Endothelial cell of umbilical vein (primary cell): ENCODE results near the gene RALGPS1. TPM values are rescaled to one million over a fixed set of nuclear protein-coding genes. Genes with fewer than 3 reads are reported as not detected.

ENCODE experiments used
- BruUV-seq: library from RNA; stranded (reverse); fragments of 400-500 nt; replicated peaks from 2 replicates; lab custom pipeline; 2021; lab: Mats Ljungman, UMichigan
- CTCF ChIA-PET: fragments of 300-600, 350-600 bp; sonication (Branson Sonifier 250); formaldehyde crosslinking; loops from one replicate; lab custom pipeline; 2021; ENCODE audit warnings: antibody characterized with exemption, inconsistent platforms; lab: Charles Lee
- POLR2A ChIA-PET: fragments of 300-600, 350-600 bp; sonication (Branson Sonifier 250); formaldehyde crosslinking; loops from one replicate; lab custom pipeline; 2021; ENCODE audit warnings: antibody characterized with exemption, inconsistent platforms; lab: Charles Lee
- DNase-seq: peaks from one replicate; pipeline ENCODE4 v3.0.0-alpha.2; 2011; ENCODE audit warnings: low read depth, low spot score
- FAIRE-seq: peaks from 2 replicates; lab custom pipeline; 2011; peaks lifted over from hg19 to GRCh38; lab: Jason Lieb, UNC
- H2AFZ ChIP-seq: 2 replicates; pipeline ENCODE4 v1.6.0; 2012; ENCODE audit warnings: low read depth, low read length, control low read depth, inconsistent platforms
- H3K27ac ChIP-seq: 2 replicates; pipeline ENCODE4 v1.5.1; 2011; ENCODE audit warnings: low read depth, mild to moderate bottlenecking, control low read depth, low read length, moderate library complexity; ENCODE audit not compliant: insufficient read depth
- H3K27me3 ChIP-seq, 2 experiments: 2 replicates each; pipeline versions ENCODE4 v1.6.0 to v1.6.1; 2011; ENCODE audit warnings: low read length in 2 of 2, mixed read lengths in 1 of 2; ENCODE audit not compliant: control insufficient read depth in 2 of 2, insufficient read depth in 2 of 2
- H3K36me3 ChIP-seq, 2 experiments: 2 replicates in 1 of 2; 3 replicates in 1 of 2; pipeline ENCODE4 v1.5.1; 2011; ENCODE audit warnings: low read length in 2 of 2, mild to moderate bottlenecking in 1 of 2, moderate library complexity in 1 of 2; ENCODE audit not compliant: control insufficient read depth in 2 of 2, insufficient read depth in 2 of 2; ENCODE audit errors: extremely low read depth in 1 of 2
- H3K4me1 ChIP-seq: 3 replicates; pipeline ENCODE4 v1.5.1; 2011; ENCODE audit warnings: mild to moderate bottlenecking, low read length; ENCODE audit not compliant: control insufficient read depth, insufficient read depth; ENCODE audit errors: extremely low read depth
- H3K4me2 ChIP-seq: 2 replicates; pipeline ENCODE4 v1.6.1; 2011; ENCODE audit warnings: low read length, control low read depth, mixed read lengths; ENCODE audit not compliant: insufficient read depth
- H3K4me3 ChIP-seq, 3 experiments: fragments of 200-600 bp in 1 of 3; sonication (generic), shearing (Covaris generic) in 1 of 3; replicated peaks in 1 of 3; 2 replicates each; pipeline ENCODE4 v1.5.1; 2011 to 2016; ENCODE audit warnings: control low read depth in 3 of 3, low read length in 3 of 3, mild to moderate bottlenecking in 2 of 3, inconsistent platforms in 1 of 3, low read depth in 1 of 3, moderate library complexity in 1 of 3; ENCODE audit not compliant: insufficient read depth in 1 of 3
- H3K79me2 ChIP-seq: 2 replicates; pipeline ENCODE4 v1.6.0; 2012; ENCODE audit warnings: low read length, inconsistent platforms; ENCODE audit not compliant: control insufficient read depth, insufficient read depth
- H3K9ac ChIP-seq: replicated peaks from 2 replicates; pipeline ENCODE3; 2011; ENCODE audit warnings: low read length, control low read depth; ENCODE audit not compliant: insufficient read depth; ENCODE audit errors: extremely low read depth
- H3K9me1 ChIP-seq: replicated peaks from 3 replicates; pipeline ENCODE4 v1.6.0; 2011; ENCODE audit warnings: mild to moderate bottlenecking, low read length; ENCODE audit not compliant: control insufficient read depth, insufficient read depth; ENCODE audit errors: extremely low read depth
- H3K9me3 ChIP-seq: replicated peaks from 2 replicates; pipeline ENCODE4 v1.5.1; 2012; ENCODE audit warnings: low read length, inconsistent platforms; ENCODE audit not compliant: control insufficient read depth, insufficient read depth
- H4K20me1 ChIP-seq: replicated peaks from 2 replicates; pipeline ENCODE3; 2011; ENCODE audit warnings: mild to moderate bottlenecking, low read length; ENCODE audit not compliant: control insufficient read depth, insufficient read depth; ENCODE audit errors: extremely low read depth
- CTCF ChIP-seq, 2 donors: IDR thresholded peaks; 1 replicate in 1 of 2; 2 replicates in 1 of 2; pipeline ENCODE4 v1.5.1; 2011; ENCODE audit warnings: low read length in 2 of 2, mild to moderate bottlenecking in 2 of 2, moderate library complexity in 2 of 2, control low read depth in 1 of 2, inconsistent platforms in 1 of 2, low read depth in 1 of 2; ENCODE audit not compliant: insufficient read depth in 1 of 2; ENCODE audit errors: extremely low read depth in 1 of 2
- EZH2 ChIP-seq: IDR thresholded peaks from 2 replicates; pipeline ENCODE4 v1.6.1; 2012; ENCODE audit warnings: borderline replicate concordance, low read depth, mild to moderate bottlenecking, moderate library complexity, low read length, inconsistent platforms; ENCODE audit not compliant: severe bottlenecking
- FOS ChIP-seq: IDR thresholded peaks from 2 replicates; pipeline ENCODE4 v1.6.1; 2011; ENCODE audit warnings: mild to moderate bottlenecking, low read length, moderate library complexity, borderline replicate concordance; ENCODE audit not compliant: insufficient read depth
- GATA2 ChIP-seq: IDR thresholded peaks from 2 replicates; pipeline ENCODE4 v1.7.0; 2011; ENCODE audit warnings: low read depth, mild to moderate bottlenecking, moderate library complexity, mixed read lengths, low read length; ENCODE audit not compliant: insufficient read length, insufficient read depth
- JUN ChIP-seq: IDR thresholded peaks from 2 replicates; pipeline ENCODE4 v1.6.1; 2011; ENCODE audit warnings: borderline replicate concordance, low read depth; ENCODE audit not compliant: insufficient read length, insufficient read depth
- MAX ChIP-seq: IDR thresholded peaks from 2 replicates; pipeline ENCODE4 v1.6.1; 2011; ENCODE audit not compliant: insufficient read depth, insufficient read length
- MYC ChIP-seq: IDR thresholded peaks from one replicate; pipeline ENCODE4 v1.6.1; 2011; ENCODE audit warnings: mild to moderate bottlenecking, low read depth, low read length
- POLR2A ChIP-seq: IDR thresholded peaks from 2 replicates; pipeline ENCODE4 v1.6.1; 2012; ENCODE audit warnings: low read depth, mild to moderate bottlenecking, control low read depth, low read length
- POLR2AphosphoS5 ChIP-seq: IDR thresholded peaks from 2 replicates; pipeline ENCODE4 v1.6.1; 2012; ENCODE audit warnings: low read depth, mild to moderate bottlenecking, control low read depth, low read length, moderate library complexity; ENCODE audit not compliant: insufficient read depth
- dilution Hi-C: fragments of 300-500 bp; cut with MboI; formaldehyde crosslinking; loops from one replicate; pipeline ENCODE4 v1.15.0; 2019; ENCODE audit warnings: low sequenced_read_pairs; ENCODE audit not compliant: extremely low pct_ligation_motif_present
- intact Hi-C: fragments of 100-400 bp; cut with micrococcal nuclease; formaldehyde crosslinking; loops from one replicate; pipeline ENCODE4 v1.10.0; 2022
- polyA plus RNA-seq, 4 experiments: library from polyadenylated mRNA; depleted of rRNA in 3 of 4; stranded (reverse) in 3 of 4; unstranded in 1 of 4; fragments of >200 nt; gene quantifications; 2 replicates each; pipeline versions ENCODE4 v1.2.1 to v1.2.3, GENCODE V29; 2011 to 2012; ENCODE audit warnings: missing spikeins in 1 of 4
- total RNA-seq: library from RNA; stranded (reverse); gene quantifications from 2 replicates; pipeline ENCODE4 v1.2.3, GENCODE V29; 2021

RALGPS1 gene
- total and polyA plus RNA-seq, 2 donors (not counting 3 experiments of a cell fraction or from before 2014, with no cell fraction given), result 3.8 to 5.5 TPM

- dilution Hi-C loops, result no loop called here
- Histone ChIP-seq H3K4me3 (no peak overlapping the region), H3K9me3 (no peaks in the 10 kb centered on the region), H3K79me2 (no peaks in the 10 kb centered on the region), H3K4me2 (no peak overlapping the region), H3K36me3 (no peaks in the 10 kb centered on the region), H2AFZ (no peak overlapping the region), H3K9me1 (no peaks in the 10 kb centered on the region), H3K27me3 (no peaks in the 10 kb centered on the region), H3K27ac (no peak overlapping the region), H3K9ac (no peak overlapping the region), H3K4me1 (no peaks in the 10 kb centered on the region), H4K20me1 (no peaks in the 10 kb centered on the region)
- TF ChIP-seq FOS (no peak), POLR2A (no peak), JUN (no peak), GATA2 (no peak), MYC (no peak), POLR2AphosphoS5 (no peak), MAX (no peak), CTCF (IDR thresholded peaks at IDR 0.05; ENCODE audit: extremely low read depth in 1 of 2, insufficient read depth in 1 of 2, low read depth in 1 of 2, low read length in 2 of 2) (no peak), EZH2 (no peak)
- DNase-seq (no peak), FAIRE-seq (no peak)
- intact Hi-C loops, result no loop called here
- no TSS peak for BruUV-seq
- ChIA-PET CTCF (no interaction called here), POLR2A (no interaction called here)
These were observed 106.2 kb downstream of the RALGPS1 start for GRCh38 chr9:127020802-127021078.
